GM12864 (cell line): ENCODE results near the gene TNFAIP3.

Source experiments
- DNase-seq: peaks from one replicate; pipeline ENCODE4 v3.0.0-alpha.2; 2011; ENCODE audit warnings: low read depth
- H3K4me3 ChIP-seq: 2 replicates; pipeline ENCODE4 v1.5.1; 2011; ENCODE audit warnings: mild to moderate bottlenecking, low read depth, low read length, control low read depth
- TF ChIP-seq, protein P1 (sequence below): IDR thresholded peaks from 2 replicates; pipeline ENCODE4 v1.5.1; 2011; ENCODE audit warnings: low read depth, mild to moderate bottlenecking, moderate library complexity, low read length, control low read depth, inconsistent platforms; ENCODE audit errors: missing control alignments

The TNFAIP3 gene

DNA sequence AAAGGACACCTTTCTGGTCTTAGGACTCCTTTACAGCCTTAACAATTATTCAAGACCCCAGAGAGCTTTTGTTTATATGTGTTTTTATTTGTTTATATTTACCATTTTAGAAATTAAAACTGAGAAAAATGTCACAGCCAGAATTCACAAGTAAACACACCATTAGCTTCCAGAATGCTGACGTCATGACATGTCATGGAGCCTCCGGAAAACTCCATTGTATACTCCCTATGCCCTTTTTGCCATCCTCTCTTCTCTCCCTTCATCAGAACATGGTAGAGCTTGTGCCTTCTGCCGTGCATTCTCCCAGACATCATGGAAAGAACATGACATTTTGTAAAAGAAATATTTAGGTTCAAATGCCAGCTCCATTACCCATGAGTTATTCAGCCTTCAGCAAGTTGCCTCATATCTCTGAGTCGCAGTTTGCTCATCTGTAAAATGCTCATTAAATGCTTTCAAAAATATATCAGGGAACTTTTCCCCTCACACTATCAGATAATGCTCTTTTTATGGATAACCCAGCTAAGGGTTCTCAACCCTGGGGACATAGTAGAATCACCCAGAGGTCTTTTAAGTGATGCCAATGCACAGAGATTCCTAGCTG lies 27.8 kb downstream of the TNFAIP3 start:
- TF ChIP-seq, protein P1, sequence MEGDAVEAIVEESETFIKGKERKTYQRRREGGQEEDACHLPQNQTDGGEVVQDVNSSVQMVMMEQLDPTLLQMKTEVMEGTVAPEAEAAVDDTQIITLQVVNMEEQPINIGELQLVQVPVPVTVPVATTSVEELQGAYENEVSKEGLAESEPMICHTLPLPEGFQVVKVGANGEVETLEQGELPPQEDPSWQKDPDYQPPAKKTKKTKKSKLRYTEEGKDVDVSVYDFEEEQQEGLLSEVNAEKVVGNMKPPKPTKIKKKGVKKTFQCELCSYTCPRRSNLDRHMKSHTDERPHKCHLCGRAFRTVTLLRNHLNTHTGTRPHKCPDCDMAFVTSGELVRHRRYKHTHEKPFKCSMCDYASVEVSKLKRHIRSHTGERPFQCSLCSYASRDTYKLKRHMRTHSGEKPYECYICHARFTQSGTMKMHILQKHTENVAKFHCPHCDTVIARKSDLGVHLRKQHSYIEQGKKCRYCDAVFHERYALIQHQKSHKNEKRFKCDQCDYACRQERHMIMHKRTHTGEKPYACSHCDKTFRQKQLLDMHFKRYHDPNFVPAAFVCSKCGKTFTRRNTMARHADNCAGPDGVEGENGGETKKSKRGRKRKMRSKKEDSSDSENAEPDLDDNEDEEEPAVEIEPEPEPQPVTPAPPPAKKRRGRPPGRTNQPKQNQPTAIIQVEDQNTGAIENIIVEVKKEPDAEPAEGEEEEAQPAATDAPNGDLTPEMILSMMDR, result no peak
- no peak overlapping the region for H3K4me3 ChIP-seq
- DNase-seq, result no peak

DNA sequence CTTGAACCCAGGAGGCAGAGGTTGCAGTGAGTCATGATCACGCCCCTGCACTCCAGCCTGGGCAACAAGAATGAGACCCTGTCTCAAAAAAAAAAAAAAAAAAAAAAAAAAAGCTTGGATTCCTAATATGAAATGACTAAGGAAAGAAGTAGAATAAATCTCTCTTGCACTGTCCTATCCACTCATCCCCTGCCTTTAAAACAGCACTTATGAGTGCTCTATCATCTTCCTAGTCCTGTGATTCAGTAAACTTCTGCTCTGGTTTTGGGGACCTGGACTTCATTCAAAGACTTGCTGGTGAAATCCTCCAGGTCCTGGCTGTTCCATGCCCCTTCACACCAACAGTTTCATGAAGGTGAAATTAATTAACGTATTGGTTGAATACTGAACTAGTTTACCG lies 29.6 kb downstream of the TNFAIP3 start:
- H3K4me3 ChIP-seq, result no peak overlapping the region
- no peak for DNase-seq
- TF ChIP-seq, protein P1, result no peak

DNA sequence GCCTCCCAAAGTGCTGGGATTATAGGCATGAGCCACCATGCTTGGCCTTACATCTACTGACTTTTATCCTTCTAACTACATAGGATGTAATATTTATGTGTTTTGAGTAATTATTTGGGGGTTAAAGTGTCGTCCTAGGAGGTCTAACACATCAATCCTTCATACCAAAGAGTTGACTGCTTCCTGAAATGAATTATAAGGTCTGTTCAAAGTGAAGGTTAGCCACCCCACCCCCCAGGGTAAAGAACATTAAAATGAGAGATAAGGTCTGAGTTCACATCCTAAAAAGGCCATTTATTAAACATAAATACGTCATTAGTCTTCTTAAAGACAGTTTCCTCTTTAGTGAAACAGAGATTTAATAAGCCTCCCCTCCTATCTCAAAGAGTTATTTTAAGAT lies 33.8 kb downstream of the TNFAIP3 start:
- DNase-seq, result no peak
- no peak overlapping the region for H3K4me3 ChIP-seq
- TF ChIP-seq, protein P1, result no peak

DNA sequence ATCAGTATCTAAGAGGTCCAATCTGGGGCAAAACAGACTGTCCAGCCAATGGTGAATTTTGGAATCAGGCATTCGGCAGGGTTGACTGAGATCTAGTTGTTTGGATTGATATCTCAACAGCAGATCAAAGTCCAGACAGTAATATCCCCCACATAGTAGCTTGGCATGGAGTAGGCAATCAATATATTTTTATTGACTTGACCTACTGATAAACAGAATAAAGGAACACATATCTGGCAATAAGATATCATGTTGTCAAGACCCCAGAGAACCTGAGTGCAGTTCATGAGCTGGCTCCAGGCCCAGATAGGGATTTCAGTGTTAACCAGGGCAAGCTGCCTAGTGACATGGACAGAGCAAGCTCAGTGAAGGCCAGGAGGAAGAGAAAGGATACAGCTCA lies 34.4 kb downstream of the TNFAIP3 start:
- H3K4me3 ChIP-seq, result no peak overlapping the region
- TF ChIP-seq, protein P1, result no peak
- DNase-seq, result no peak

DNA sequence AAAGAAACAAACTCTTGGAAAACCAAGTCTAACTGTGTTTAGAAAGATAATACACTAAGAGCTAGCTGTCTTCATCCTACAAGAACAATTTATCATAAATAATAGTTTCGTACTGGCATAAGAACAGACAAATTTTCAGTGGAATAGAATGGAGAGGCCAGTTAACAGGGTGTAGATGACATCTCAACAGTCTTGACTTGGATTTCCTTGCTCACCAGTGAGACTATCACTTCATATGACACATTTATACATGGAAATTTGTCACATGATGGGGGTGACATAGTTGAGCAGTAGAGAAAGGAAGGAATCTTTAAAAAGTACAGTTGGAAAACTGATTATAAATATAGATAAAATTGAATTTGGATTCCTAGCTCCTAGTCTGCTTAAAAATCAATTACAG lies 35.6 kb downstream of the TNFAIP3 start:
- no peak overlapping the region for H3K4me3 ChIP-seq
- TF ChIP-seq, protein P1, result no peak
- DNase-seq, result no peak

DNA sequence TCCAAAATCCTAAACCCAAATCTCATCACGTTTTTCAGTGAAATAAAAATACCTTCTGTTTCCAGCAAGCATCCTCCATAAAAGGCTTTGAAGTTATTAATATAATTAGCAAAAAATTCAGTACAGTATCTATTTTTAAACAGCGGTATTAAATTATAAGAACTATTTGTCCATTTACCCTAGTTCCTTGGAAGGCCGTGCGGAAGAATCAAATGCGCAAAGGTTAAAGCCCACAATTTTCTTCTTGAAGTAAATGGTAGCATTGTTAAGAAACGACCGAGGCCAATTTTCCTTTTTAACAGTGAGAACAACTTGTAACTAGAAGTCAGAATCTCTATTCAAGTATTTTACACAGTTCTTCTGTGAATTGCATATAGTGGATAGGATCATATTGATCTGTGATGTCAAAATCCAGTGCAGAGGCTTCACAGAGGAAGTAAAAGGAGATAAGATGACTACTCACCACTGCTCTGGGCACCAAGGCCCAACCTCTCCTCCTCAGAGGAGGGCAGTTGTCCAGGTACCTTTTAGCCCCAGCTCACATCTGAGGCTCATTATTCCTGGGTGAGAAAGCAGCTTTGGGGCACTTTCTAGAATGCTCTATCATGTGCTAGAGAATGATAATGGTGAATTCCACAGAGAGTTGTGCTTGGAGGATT lies 36.3 kb downstream of the TNFAIP3 start:
- DNase-seq, result no peak
- TF ChIP-seq, protein P1, result no peak
- H3K4me3 ChIP-seq, result no peak overlapping the region
